Measurements from ENCODE around the gene MARCKS.
A peak's percentile ranks its signal among the peaks of the same experiment; 100 is the strongest.

Gene MARCKS

GRCh38 chr6:113854531-113855499, 2.3 kb upstream of the MARCKS start:
- DNase-seq, result peak; percentile 73

- peak; percentile 78 for DNase-seq
Observed at GRCh38 chr6:113855500-113856374, 1.4 kb upstream of the MARCKS start.

GRCh38 chr6:113856375-113856624, 845 bp upstream of the MARCKS start:
- DNase-seq, result no peak

- peak; percentile 90 for DNase-seq
Observed at GRCh38 chr6:113857556-113858479, 673 bp downstream of the MARCKS start.

- DNase-seq, result peak; percentile 96
Observed at GRCh38 chr6:113858480-113859348, 1.6 kb downstream of the MARCKS start.

GRCh38 chr6:113859349-113860180, 2.4 kb downstream of the MARCKS start:
- no peak for DNase-seq

GRCh38 chr6:113860181-113860955, 3.2 kb downstream of the MARCKS start:
- peak; percentile 26 for DNase-seq

- DNase-seq, result peak; percentile 42
Observed at GRCh38 chr6:113862112-113862511, 5.0 kb downstream of the MARCKS start.

GRCh38 chr6:113870917-113871316, 13.8 kb downstream of the MARCKS start:
- no peak for DNase-seq

- DNase-seq, result no peak
Observed at GRCh38 chr6:113871975-113872374, 14.8 kb downstream of the MARCKS start.

- no peak for DNase-seq
Observed at GRCh38 chr6:113873043-113873667, 16.0 kb downstream of the MARCKS start.

- DNase-seq, result no peak
Observed at GRCh38 chr6:113875470-113875869, 18.3 kb downstream of the MARCKS start.

- no peak for DNase-seq
Observed at GRCh38 chr6:113876695-113877094, 19.6 kb downstream of the MARCKS start.

GRCh38 chr6:113879186-113880096, 22.3 kb downstream of the MARCKS start:
- peak; percentile 96 for DNase-seq

- DNase-seq, result no peak
Observed at GRCh38 chr6:113881478-113881980, 24.4 kb downstream of the MARCKS start.

- no peak for DNase-seq
Observed at GRCh38 chr6:113882336-113883022, 25.3 kb downstream of the MARCKS start.

- DNase-seq, result no peak
Observed at GRCh38 chr6:113884011-113884410, 26.9 kb downstream of the MARCKS start.

- DNase-seq, result no peak
Observed at GRCh38 chr6:113886512-113886911, 29.4 kb downstream of the MARCKS start.

All from NCI-H2029 treated with DMSO at 0.1 percent for 48 hours (cell line).